Retinal pigment epithelial cell (primary cell): ENCODE data around the gene EML4.
A peak's percentile ranks its signal among the peaks of the same experiment; 100 is the strongest.

Source experiments
- DNase-seq: peaks from one replicate; pipeline ENCODE4 v3.0.0-alpha.2; 2010; ENCODE audit warnings: low read depth
- H3K4me3 ChIP-seq: 2 replicates; pipeline ENCODE4 v1.5.1; 2011; ENCODE audit warnings: mild to moderate bottlenecking, low read length, control low read depth, moderate library complexity
- TF ChIP-seq, protein P1 (sequence below): conservative IDR thresholded peaks from 2 replicates; pipeline ENCODE4 v1.5.1; 2011; ENCODE audit warnings: low read depth, low read length, control low read depth, inconsistent platforms

The EML4 gene

DNA sequence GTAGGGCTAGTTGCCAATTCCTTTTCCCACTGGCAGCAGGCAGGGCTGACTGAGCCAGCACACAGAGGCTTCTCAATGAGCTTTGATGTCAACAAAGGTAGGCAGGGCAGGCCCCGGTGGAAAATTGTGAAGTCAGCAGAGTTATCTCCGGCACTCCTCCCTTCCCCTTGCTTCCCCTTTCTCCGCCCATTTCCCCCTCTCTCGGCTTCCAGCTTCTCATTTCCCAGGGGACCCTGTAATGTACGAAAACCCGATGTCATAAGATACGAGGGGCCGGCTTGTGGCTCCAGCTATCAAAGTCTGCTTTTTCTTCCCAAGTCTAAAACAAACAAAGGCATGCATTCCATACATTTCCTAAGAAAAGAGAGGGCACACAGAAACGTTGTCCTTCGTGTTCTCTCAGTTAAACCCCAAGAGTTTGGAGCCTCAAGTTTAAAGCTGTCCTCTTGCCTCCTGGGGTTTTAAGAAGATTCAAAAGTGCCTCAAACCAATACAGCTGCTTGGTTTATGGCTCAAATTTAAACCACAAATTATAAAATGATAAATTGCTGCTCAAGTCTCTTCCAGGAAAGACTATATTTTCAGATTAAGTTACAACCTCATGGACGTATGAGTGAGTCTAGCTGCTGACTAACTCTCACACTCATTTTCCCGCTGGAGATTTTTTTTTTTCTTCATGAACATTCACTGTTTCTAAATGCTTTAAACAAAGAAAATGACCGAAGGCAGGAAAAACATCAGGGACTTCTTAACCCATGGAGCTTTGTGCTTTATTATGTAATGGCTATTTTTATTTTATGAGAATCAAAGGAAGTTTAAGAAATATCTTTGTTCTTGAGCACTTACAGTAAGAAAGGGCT, 27.2 kb upstream of the EML4 start:
- DNase-seq, result no peak

DNA sequence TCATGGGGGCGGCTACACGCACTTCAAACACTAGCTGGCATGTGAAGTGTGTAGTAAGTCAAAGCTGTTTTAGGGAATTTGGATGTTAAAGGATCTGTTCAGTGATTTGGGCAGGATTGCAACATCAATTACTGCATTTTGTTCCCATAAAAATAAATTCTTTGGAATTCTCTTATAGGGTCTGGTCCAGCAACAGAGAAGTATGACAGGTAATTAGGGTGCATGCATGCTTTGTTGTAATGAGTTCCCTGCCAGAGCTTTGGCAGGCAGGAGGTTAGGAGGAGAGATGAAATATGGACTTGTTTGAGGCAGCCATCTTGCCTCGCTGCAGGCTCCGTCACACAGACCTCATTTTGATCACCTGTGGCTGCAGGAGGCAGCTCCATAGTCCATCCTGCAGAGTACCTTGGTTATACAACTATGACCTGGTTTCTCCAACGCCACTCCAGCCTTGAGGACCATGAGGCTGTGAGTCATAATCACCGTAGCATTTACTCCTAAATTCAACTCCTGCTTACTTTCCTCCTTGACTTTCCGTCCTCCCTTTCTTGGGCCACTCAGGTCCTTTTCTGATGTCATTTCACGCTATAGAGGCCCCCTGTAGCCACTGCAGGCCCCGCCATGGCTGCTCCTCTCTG, 26.5 kb upstream of the EML4 start:
- no peak for DNase-seq
- H3K4me3 ChIP-seq, result peak overlapping the region; percentile 3
- TF ChIP-seq, protein P1, sequence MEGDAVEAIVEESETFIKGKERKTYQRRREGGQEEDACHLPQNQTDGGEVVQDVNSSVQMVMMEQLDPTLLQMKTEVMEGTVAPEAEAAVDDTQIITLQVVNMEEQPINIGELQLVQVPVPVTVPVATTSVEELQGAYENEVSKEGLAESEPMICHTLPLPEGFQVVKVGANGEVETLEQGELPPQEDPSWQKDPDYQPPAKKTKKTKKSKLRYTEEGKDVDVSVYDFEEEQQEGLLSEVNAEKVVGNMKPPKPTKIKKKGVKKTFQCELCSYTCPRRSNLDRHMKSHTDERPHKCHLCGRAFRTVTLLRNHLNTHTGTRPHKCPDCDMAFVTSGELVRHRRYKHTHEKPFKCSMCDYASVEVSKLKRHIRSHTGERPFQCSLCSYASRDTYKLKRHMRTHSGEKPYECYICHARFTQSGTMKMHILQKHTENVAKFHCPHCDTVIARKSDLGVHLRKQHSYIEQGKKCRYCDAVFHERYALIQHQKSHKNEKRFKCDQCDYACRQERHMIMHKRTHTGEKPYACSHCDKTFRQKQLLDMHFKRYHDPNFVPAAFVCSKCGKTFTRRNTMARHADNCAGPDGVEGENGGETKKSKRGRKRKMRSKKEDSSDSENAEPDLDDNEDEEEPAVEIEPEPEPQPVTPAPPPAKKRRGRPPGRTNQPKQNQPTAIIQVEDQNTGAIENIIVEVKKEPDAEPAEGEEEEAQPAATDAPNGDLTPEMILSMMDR, result no peak

More for the DNA sequence above, 27.2 kb upstream of the EML4 start:
- peak overlapping the region; percentile 37 for H3K4me3 ChIP-seq
- TF ChIP-seq, protein P1, result no peak

DNA sequence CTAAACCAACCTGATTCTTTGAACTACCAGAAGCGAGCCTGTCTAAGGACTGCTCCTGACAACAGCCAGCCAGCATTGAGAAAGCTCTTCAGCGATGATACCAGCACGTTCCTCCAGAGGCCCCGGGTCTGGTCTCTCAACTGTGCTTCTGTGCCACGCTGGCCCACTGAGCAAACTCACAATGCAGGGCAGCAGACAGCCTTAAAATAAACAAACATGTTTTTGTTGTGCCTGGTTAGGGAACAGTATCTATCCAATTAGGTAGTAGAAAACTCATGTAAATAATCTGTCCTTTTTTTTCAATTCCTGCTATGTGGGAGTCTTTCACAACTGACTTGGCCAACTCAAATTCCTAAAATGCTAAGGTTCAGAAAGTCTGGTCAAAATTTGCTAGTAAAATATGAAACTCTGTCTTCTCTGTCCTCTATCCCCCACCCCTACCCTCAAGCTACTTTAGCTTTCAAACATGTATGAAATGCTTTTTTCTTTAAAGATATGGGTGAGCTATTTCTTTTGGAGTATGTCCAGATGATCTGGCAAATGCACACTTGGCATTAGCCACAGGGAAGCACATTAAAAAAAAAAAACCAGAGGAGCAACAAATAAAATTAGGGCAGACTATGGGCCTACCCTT, 21.4 kb upstream of the EML4 start:
- H3K4me3 ChIP-seq, result no peak overlapping the region
- TF ChIP-seq, protein P1, result no peak
- no peak for DNase-seq

DNA sequence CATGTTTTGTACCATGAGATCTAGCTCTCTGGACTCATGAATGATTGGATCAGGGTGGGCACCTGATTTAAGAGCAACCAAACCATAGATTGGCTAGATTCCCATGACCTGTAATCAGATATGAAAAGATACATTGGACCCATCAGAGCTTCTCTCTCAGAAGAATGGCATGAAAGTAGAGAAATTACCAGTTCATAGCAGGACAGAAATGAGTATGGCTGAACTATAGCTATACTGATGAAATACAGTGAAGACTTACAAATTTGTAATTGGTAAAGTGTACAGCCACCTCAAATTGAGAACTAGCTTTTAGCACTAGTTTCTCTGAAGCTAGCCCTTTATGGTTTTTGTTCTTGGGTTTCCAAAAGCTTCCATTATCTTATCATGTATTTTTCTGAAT, 19.0 kb upstream of the EML4 start:
- no peak for DNase-seq
- H3K4me3 ChIP-seq, result no peak overlapping the region
- TF ChIP-seq, protein P1, result no peak

DNA sequence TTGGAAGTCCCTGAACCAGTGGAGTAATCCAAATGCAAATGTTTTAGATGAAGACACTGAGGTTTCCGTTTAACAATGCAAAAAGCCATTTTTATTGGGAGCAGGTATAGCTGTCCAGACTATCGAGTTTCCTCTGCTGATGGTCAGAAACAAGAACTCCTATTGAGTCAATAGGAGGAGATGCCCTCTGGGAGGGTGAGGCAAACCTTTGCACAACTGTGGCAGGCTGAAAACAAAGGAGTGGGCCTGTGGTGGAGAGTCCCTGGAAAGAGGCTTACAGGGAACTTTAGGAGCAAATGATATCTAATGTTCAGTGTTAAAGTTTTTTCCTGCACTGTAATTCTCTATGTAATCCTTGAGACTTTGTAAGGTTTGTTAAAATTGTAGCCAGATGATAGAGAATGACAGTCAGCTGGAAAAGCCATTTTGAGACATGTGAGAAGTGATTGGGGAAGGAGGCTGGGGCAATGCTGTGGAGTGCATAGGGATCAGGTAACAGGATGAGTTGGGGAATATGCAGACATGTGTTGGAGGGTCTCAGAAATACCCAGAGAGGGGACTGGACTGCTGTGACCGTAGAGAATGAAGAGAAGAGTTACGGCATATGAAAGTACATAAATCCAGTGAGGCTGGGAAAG, 15.1 kb upstream of the EML4 start:
- TF ChIP-seq, protein P1, result no peak
- H3K4me3 ChIP-seq, result no peak overlapping the region
- no peak for DNase-seq

DNA sequence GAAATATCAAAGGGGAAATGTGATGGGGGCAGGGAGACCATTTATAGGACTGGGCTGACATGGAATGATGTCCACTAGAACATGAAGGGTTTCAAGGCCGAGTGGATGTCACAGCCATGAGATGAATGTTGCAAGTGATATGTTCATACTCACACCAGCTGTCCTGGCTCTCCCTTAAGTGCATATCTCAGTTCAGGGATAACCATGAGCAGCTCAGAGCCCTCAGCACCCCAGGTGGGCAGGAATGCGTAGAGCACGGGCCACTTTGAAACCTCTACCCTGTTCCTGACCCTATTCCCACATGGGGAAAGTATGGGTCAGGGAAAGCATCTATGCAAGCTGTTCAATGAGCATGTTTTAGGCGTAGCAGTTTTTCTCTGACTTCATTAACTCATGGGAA, 12.4 kb upstream of the EML4 start:
- DNase-seq, result no peak
- no peak overlapping the region for H3K4me3 ChIP-seq
- TF ChIP-seq, protein P1, result no peak
